Heart right ventricle (tissue), 16 donors: ENCODE measurements around the gene PRORP. TPM values are rescaled to one million over a fixed set of nuclear protein-coding genes. Genes with fewer than 3 reads are reported as not detected.

Experiments used
- ATAC-seq, 8 donors: fragments of 200-7000 bp; cut with Tn5 transposase; one replicate each; pipeline ENCODE4 v1.9.1; 2020; ENCODE audit warnings: mild to moderate bottlenecking in 8 of 8, moderate library complexity in 8 of 8, moderate number of reproducible peaks in 1 of 8
- DNase-seq, 2 donors: peaks; one replicate each; pipeline ENCODE4 v3.0.0-alpha.2; 2020
- H3K27ac ChIP-seq, 10 donors: fragments of 200-600 bp; sonication (generic) in 2 of 10; one replicate each; pipeline versions ENCODE4 v1.5.0 to v1.8.0; 2020 to 2022; ENCODE audit warnings: mild to moderate bottlenecking in 3 of 10
- H3K27me3 ChIP-seq, 7 donors: fragments of 200-600 bp; one replicate each; pipeline ENCODE4 v1.8.0; 2021 to 2022; ENCODE audit warnings: mild to moderate bottlenecking in 2 of 7
- H3K36me3 ChIP-seq, 9 donors: fragments of 200-600 bp; sonication (generic) in 1 of 9; one replicate each; pipeline versions ENCODE4 v1.5.0 to v1.8.0; 2020 to 2022; ENCODE audit warnings: mild to moderate bottlenecking in 2 of 9
- H3K4me1 ChIP-seq, 9 donors: fragments of 200-600 bp; sonication (generic) in 1 of 9; one replicate each; pipeline versions ENCODE4 v1.5.0 to v1.8.0; 2020 to 2022; ENCODE audit warnings: mild to moderate bottlenecking in 4 of 9
- H3K4me3 ChIP-seq, 10 donors: fragments of 200-600 bp; sonication (generic) in 2 of 10; one replicate each; pipeline versions ENCODE4 v1.5.0 to v1.8.0; 2020 to 2022; ENCODE audit warnings: mild to moderate bottlenecking in 7 of 10, moderate library complexity in 2 of 10
- H3K9me3 ChIP-seq, 11 donors: fragments of 200-600 bp in 10 of 11; sonication (generic) in 2 of 11; one replicate each; pipeline versions ENCODE4 v1.5.0 to v1.8.0; 2013 to 2022; ENCODE audit warnings: mild to moderate bottlenecking in 2 of 11, control low read depth in 1 of 11, moderate library complexity in 1 of 11
- CTCF ChIP-seq, 9 donors: fragments of 200-600 bp; sonication (generic) in 2 of 9; IDR thresholded peaks; one replicate each; pipeline versions ENCODE4 v1.5.0 to v1.8.0; 2021 to 2022; ENCODE audit warnings: antibody characterized with exemption in 9 of 9, mild to moderate bottlenecking in 5 of 9, moderate library complexity in 1 of 9
- WGBS, 2 donors: extraction: QIAGEN DNeasy Blood & Tissue Kit; methylation state at CpG; one replicate each; pipeline ENCODE4 v1.1.7; 2013; ENCODE audit warnings: inconsistent platforms in 1 of 2; 5-methylcytosine and 5-hydroxymethylcytosine counted together
- intact Hi-C, 10 donors: fragments of 100-400 bp; cut with DNase I; formaldehyde crosslinking; loops; one replicate each; pipeline versions ENCODE4 v1.11.1 to v1.14.2; 2022
- polyA plus RNA-seq, 2 donors: library from polyadenylated mRNA; stranded (reverse); fragments of 200-250 nt; gene quantifications; one replicate each; pipeline ENCODE4 v1.2.3, GENCODE V29; 2013
- total RNA-seq, 10 donors: library from RNA; stranded (reverse); fragmentation: NEBNext Ultra II Directional in 3 of 10; extraction: Animal tissue kit (Norgen Biotek cat#: 25700) in 3 of 10; gene quantifications; one replicate each; pipeline versions ENCODE4 v1.2.1 to v1.2.4, GENCODE V29; 2021 to 2023
- donor health status: Arrhythmogenic right ventricular cardiomyopathy.
- donor health status: ischemic (EF 13 %, LVEDD 7.1; RV severe dilation, severe dysfunction).
- donor health status: healthy with polysubstance abuse.
- donor health status: DM: no; HTN: yes; CAD: no.
- donor health status: DM: no; HTN: no; CAD: no.
- donor health status: ischemic (EF 25% LVEDD 6.9; RV normal size, moderate dysfunction).
- donor health status: ischemic (EF 25% LVEDD 5.7; RV mildly dilated, moderate dysfunction).
- donor health status: healthy.
- donor health status: DM: yes; HTN: yes; CAD: no.
- donor health status: Ischemic cardiomyopathy.
- donor health status: ischemic (EF 35%, LVEDD 5.7; RV mildly dilated, moderate dysfunction).
- donor health status: nonischemic (EF 11% LVEDD 7.7; RV severe dilation, severe dysfunction).
- donor health status: DM: yes; HTN: yes; CAD: no.
- donor health status: PGD.
- donor health status: ischemic (EF 29% LVEDD 5.4; RV normal size, mild dysfunction).
- donor health status: nonischemic (EF 23%, LVEDD 6.1; RV moderate dilation, normal function).

The PRORP gene
- total and polyA plus RNA-seq, 12 donors = 3.9 to 25.4 (median 20.0) TPM

GRCh38 chr14:35155962-35156361 lies 33.6 kb downstream of the PRORP start:
- Histone ChIP-seq H3K27me3 (no peaks in the 10 kb centered on the region), H3K4me1 (peaks cover 0 to 36% (median 12%) of the 10 kb centered on the region in 9 donors), H3K4me3 (no peak overlapping the region), H3K27ac (peak overlapping the region in 2 of 10 donors; percentile 3 to 45), H3K9me3 (no peaks in the 10 kb centered on the region), H3K36me3 (peaks cover 0 to 10% (median 0%) of the 10 kb centered on the region in 9 donors)
- intact Hi-C loops = no loop called here
- 39 to 40% methylated on average over 1 of the region's 1 CpG for WGBS, 2 donors
- ATAC-seq (peak in 2 of 8 donors; percentile 31 to 39), DNase-seq (no peak)
- TF ChIP-seq CTCF (IDR thresholded peaks at IDR 0.05) = no peak

- Histone ChIP-seq H3K27ac (peak overlapping the region in 1 of 10 donors; percentile 9), H3K27me3 (no peaks in the 10 kb centered on the region), H3K4me3 (no peak overlapping the region), H3K9me3 (no peaks in the 10 kb centered on the region), H3K36me3 (peaks cover 0 to 10% (median 0%) of the 10 kb centered on the region in 9 donors), H3K4me1 (peaks cover 0 to 47% (median 12%) of the 10 kb centered on the region in 9 donors)
- intact Hi-C loops = no loop called here
- WGBS, 2 donors = 95 to 98% methylated on average over 2 of the region's 2 CpGs
- no peak for TF ChIP-seq CTCF (IDR thresholded peaks at IDR 0.05)
- DNase-seq (no peak), ATAC-seq (no peak)
Measured at GRCh38 chr14:35158491-35158890, 36.1 kb downstream of the PRORP start.

GRCh38 chr14:35158951-35159653 lies 36.8 kb downstream of the PRORP start:
- intact Hi-C loops = no loop called here
- Histone ChIP-seq H3K9me3 (no peaks in the 10 kb centered on the region), H3K27me3 (no peaks in the 10 kb centered on the region), H3K36me3 (peaks cover 0 to 11% (median 0%) of the 10 kb centered on the region in 9 donors), H3K27ac (peak overlapping the region in 2 of 10 donors; percentile 4 to 46), H3K4me1 (peaks cover 0 to 47% (median 12%) of the 10 kb centered on the region in 9 donors), H3K4me3 (no peak overlapping the region)
- no peak for ATAC-seq
- 76% methylated on average over 8 of the region's 8 CpGs for WGBS, 2 donors
- DNase-seq = no peak
- TF ChIP-seq CTCF (IDR thresholded peaks at IDR 0.05) = no peak

GRCh38 chr14:35159742-35160409 lies 37.5 kb downstream of the PRORP start:
- ATAC-seq (peak in 2 of 8 donors; percentile 39 to 58), DNase-seq (no peak)
- TF ChIP-seq CTCF (IDR thresholded peaks at IDR 0.05) = no peak
- Histone ChIP-seq H3K9me3 (no peaks in the 10 kb centered on the region), H3K4me3 (no peak overlapping the region), H3K27me3 (no peaks in the 10 kb centered on the region), H3K36me3 (peaks cover 0 to 17% (median 0%) of the 10 kb centered on the region in 9 donors), H3K27ac (peak overlapping the region in 1 of 10 donors; percentile 46), H3K4me1 (peaks cover 0 to 47% (median 12%) of the 10 kb centered on the region in 9 donors)
- intact Hi-C loops = no loop called here
- WGBS, 2 donors = 55 to 61% methylated on average over 6 of the region's 6 CpGs
